Thyroid gland (tissue), 4 donors: ENCODE measurements around the gene ILDR2.

Source experiments
- POLR2A ChIP-seq, 2 donors: fragments of 450-650 bp; IDR thresholded peaks; one replicate each; pipeline ENCODE4 v1.6.1; 2017; ENCODE audit warnings: antibody characterized with exemption in 2 of 2, mild to moderate bottlenecking in 2 of 2, moderate library complexity in 1 of 2
- TF ChIP-seq, protein P1 (sequence below), 6 experiments: fragments of 200-600 bp in 3 of 6; fragments of 450-650 bp in 3 of 6; sonication (generic) in 3 of 6; IDR thresholded peaks; one replicate each; pipeline ENCODE4 v1.5.1; 2016 to 2019; ENCODE audit warnings: antibody characterized with exemption in 6 of 6, mild to moderate bottlenecking in 2 of 6, inconsistent platforms in 1 of 6, moderate library complexity in 1 of 6

- TF ChIP-seq POLR2A (IDR thresholded peaks at IDR 0.05), result no peak
- TF ChIP-seq, protein P1, sequence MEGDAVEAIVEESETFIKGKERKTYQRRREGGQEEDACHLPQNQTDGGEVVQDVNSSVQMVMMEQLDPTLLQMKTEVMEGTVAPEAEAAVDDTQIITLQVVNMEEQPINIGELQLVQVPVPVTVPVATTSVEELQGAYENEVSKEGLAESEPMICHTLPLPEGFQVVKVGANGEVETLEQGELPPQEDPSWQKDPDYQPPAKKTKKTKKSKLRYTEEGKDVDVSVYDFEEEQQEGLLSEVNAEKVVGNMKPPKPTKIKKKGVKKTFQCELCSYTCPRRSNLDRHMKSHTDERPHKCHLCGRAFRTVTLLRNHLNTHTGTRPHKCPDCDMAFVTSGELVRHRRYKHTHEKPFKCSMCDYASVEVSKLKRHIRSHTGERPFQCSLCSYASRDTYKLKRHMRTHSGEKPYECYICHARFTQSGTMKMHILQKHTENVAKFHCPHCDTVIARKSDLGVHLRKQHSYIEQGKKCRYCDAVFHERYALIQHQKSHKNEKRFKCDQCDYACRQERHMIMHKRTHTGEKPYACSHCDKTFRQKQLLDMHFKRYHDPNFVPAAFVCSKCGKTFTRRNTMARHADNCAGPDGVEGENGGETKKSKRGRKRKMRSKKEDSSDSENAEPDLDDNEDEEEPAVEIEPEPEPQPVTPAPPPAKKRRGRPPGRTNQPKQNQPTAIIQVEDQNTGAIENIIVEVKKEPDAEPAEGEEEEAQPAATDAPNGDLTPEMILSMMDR (IDR thresholded peaks at IDR 0.05), result no peak
Measured at GRCh38 chr1:166907763-166908162, 67.6 kb downstream of the ILDR2 start.
